Activated CD4-positive, alpha-beta T cell treated with anti-CD3 and anti-CD28 coated beads for 1 hour (primary cell): Measurements from ENCODE around the gene PLEKHG5.

Experiments
- DNase-seq: peaks from one replicate; pipeline ENCODE4 v3.0.0-alpha.2; 2020

PLEKHG5 gene

GRCh38 chr1:6491480-6491962, at the start of gene PLEKHG5:
Gene PLEKHG5 (minus strand): TSS chr1:6491667. CDS start chr1:6477571, 14,096 bp downstream.
- DNase-seq = no peak

- DNase-seq = no peak
Measured at GRCh38 chr1:6538956-6539355, 47.5 kb upstream of the PLEKHG5 start.

- no peak for DNase-seq
Measured at GRCh38 chr1:6536291-6536690, 44.8 kb upstream of the PLEKHG5 start.

GRCh38 chr1:6535214-6535613, 43.7 kb upstream of the PLEKHG5 start:
- no peak for DNase-seq

- DNase-seq = no peak
Measured at GRCh38 chr1:6534248-6534822, 42.9 kb upstream of the PLEKHG5 start.

- DNase-seq = no peak
Measured at GRCh38 chr1:6531996-6532395, 40.5 kb upstream of the PLEKHG5 start.

GRCh38 chr1:6530504-6531160, 39.2 kb upstream of the PLEKHG5 start:
- DNase-seq = no peak

- DNase-seq = no peak
Measured at GRCh38 chr1:6528492-6528891, 37.0 kb upstream of the PLEKHG5 start.

GRCh38 chr1:6526316-6526715, 34.8 kb upstream of the PLEKHG5 start:
- DNase-seq = no peak

GRCh38 chr1:6523566-6523965, 32.1 kb upstream of the PLEKHG5 start:
- no peak for DNase-seq

- no peak for DNase-seq
Measured at GRCh38 chr1:6521536-6521935, 30.1 kb upstream of the PLEKHG5 start.

GRCh38 chr1:6519935-6520671, 28.6 kb upstream of the PLEKHG5 start:
- no peak for DNase-seq

GRCh38 chr1:6519491-6519934, 28.0 kb upstream of the PLEKHG5 start:
- DNase-seq = no peak

- DNase-seq = no peak
Measured at GRCh38 chr1:6517435-6517851, 26.0 kb upstream of the PLEKHG5 start.

GRCh38 chr1:6515771-6516170, 24.3 kb upstream of the PLEKHG5 start:
- DNase-seq = no peak

GRCh38 chr1:6513320-6513801, 21.9 kb upstream of the PLEKHG5 start:
- DNase-seq = no peak

- DNase-seq = no peak
Measured at GRCh38 chr1:6512908-6513280, 21.4 kb upstream of the PLEKHG5 start.

- DNase-seq = no peak
Measured at GRCh38 chr1:6512245-6512907, 20.9 kb upstream of the PLEKHG5 start.

GRCh38 chr1:6511561-6512244, 20.2 kb upstream of the PLEKHG5 start:
- no peak for DNase-seq

- no peak for DNase-seq
Measured at GRCh38 chr1:6511056-6511455, 19.6 kb upstream of the PLEKHG5 start.

GRCh38 chr1:6510493-6510892, 19.0 kb upstream of the PLEKHG5 start:
- no peak for DNase-seq

GRCh38 chr1:6509919-6510291, 18.4 kb upstream of the PLEKHG5 start:
- DNase-seq = no peak
